ENCODE measurements around the gene URGCP.

URGCP gene

GRCh38 chr7:43906331-43907010 lies at the start of gene URGCP:
URGCP (minus strand) TSS chr7:43906596; CDS start chr7:43906575, 21 bp downstream.
- peak; percentile 54 for DNase-seq

- no peak for DNase-seq
Observed at GRCh38 chr7:43956027-43956426, 49.6 kb upstream of the URGCP start.

- peak; percentile 9 for DNase-seq
Observed at GRCh38 chr7:43954524-43955228, 48.3 kb upstream of the URGCP start.

- DNase-seq: no peak
Observed at GRCh38 chr7:43953071-43953470, 46.7 kb upstream of the URGCP start.

GRCh38 chr7:43952028-43952427 lies 45.6 kb upstream of the URGCP start:
- no peak for DNase-seq

GRCh38 chr7:43944286-43944685 lies 37.9 kb upstream of the URGCP start:
- no peak for DNase-seq

- no peak for DNase-seq
Observed at GRCh38 chr7:43943417-43944187, 37.2 kb upstream of the URGCP start.

- no peak for DNase-seq
Observed at GRCh38 chr7:43942997-43943396, 36.6 kb upstream of the URGCP start.

GRCh38 chr7:43942250-43942649 lies 35.9 kb upstream of the URGCP start:
- DNase-seq: no peak

- DNase-seq: no peak
Observed at GRCh38 chr7:43938892-43939482, 32.6 kb upstream of the URGCP start.

GRCh38 chr7:43937444-43937843 lies 31.0 kb upstream of the URGCP start:
- DNase-seq: no peak

GRCh38 chr7:43933902-43934560 lies 27.6 kb upstream of the URGCP start:
- DNase-seq: no peak

GRCh38 chr7:43931346-43931745 lies 24.9 kb upstream of the URGCP start:
- DNase-seq: no peak

GRCh38 chr7:43929529-43930457 lies 23.4 kb upstream of the URGCP start:
- DNase-seq: no peak

GRCh38 chr7:43927810-43928209 lies 21.4 kb upstream of the URGCP start:
- DNase-seq: no peak

GRCh38 chr7:43926798-43927123 lies 20.4 kb upstream of the URGCP start:
- DNase-seq: no peak

- DNase-seq: peak; percentile 88
Observed at GRCh38 chr7:43925984-43926797, 19.8 kb upstream of the URGCP start, which contains the start of gene UBE2D4. UBE2D4 (plus strand) TSS chr7:43926436; CDS start chr7:43926533, 97 bp downstream.

GRCh38 chr7:43922726-43923125 lies 16.3 kb upstream of the URGCP start:
- DNase-seq: no peak

- DNase-seq: no peak
Observed at GRCh38 chr7:43921423-43921822, 15.0 kb upstream of the URGCP start.

GRCh38 chr7:43915907-43916306 lies 9.5 kb upstream of the URGCP start:
- DNase-seq: no peak

- no peak for DNase-seq
Observed at GRCh38 chr7:43914795-43915194, 8.4 kb upstream of the URGCP start.

Data from CD4-positive, alpha-beta T cell treated with Interleukin-10 for 1 hour (primary cell).